ENCODE results near the gene MYO5A. TPM values are rescaled to one million over a fixed set of nuclear protein-coding genes. Genes with fewer than 3 reads are reported as not detected.

Gene MYO5A
- total and polyA plus RNA-seq, 2 donors (not counting 3 experiments of a cell fraction or from before 2014, with no cell fraction given): 31.9 to 91.9 TPM

- DNase-seq (ENCODE audit: low read depth, low spot score) (no peak), FAIRE-seq (no peak)
- Histone ChIP-seq H3K36me3 (ENCODE audit: control insufficient read depth in 2 of 2, extremely low read depth in 1 of 2, insufficient read depth in 2 of 2, low read length in 2 of 2) (peaks cover 0 to 3% of the 10 kb centered on the region in 2 experiments), H3K4me2 (ENCODE audit: insufficient read depth, low read length) (peak overlapping the region; percentile 61), H3K4me1 (ENCODE audit: control insufficient read depth, extremely low read depth, insufficient read depth, low read length) (peaks cover 67% of the 10 kb centered on the region), H2AFZ (ENCODE audit: low read depth, low read length) (no peak overlapping the region), H3K9me1 (replicated peaks; ENCODE audit: control insufficient read depth, extremely low read depth, insufficient read depth, low read length) (no peaks in the 10 kb centered on the region), H3K9ac (replicated peaks; ENCODE audit: extremely low read depth, insufficient read depth, low read length) (peak overlapping the region; percentile 77), H3K27me3 (ENCODE audit: control insufficient read depth in 2 of 2, insufficient read depth in 2 of 2, low read length in 2 of 2) (no peaks in the 10 kb centered on the region), H3K4me3 (replicated peaks in 1 of 3; ENCODE audit: insufficient read depth in 1 of 3, low read depth in 1 of 3, low read length in 3 of 3) (peak overlapping the region in 2 of 3 experiments; percentile 24 to 59), H3K9me3 (replicated peaks; ENCODE audit: control insufficient read depth, insufficient read depth, low read length) (no peaks in the 10 kb centered on the region), H4K20me1 (replicated peaks; ENCODE audit: control insufficient read depth, extremely low read depth, insufficient read depth, low read length) (no peaks in the 10 kb centered on the region), H3K79me2 (ENCODE audit: control insufficient read depth, insufficient read depth, low read length) (peaks cover 12% of the 10 kb centered on the region), H3K27ac (ENCODE audit: insufficient read depth, low read depth, low read length) (peak overlapping the region; percentile 97)
- no peak for TF ChIP-seq JUN (IDR thresholded peaks at IDR 0.05; ENCODE audit: borderline replicate concordance, insufficient read depth, insufficient read length, low read depth)
- intact Hi-C loops (cut with micrococcal nuclease): loop anchor here (1.0 to 5.0 kb wide), 5 partner anchors 110 to 313 kb away; partner anchors contain the start of genes ARPP19, ATOSA and MYO5A
- ChIA-PET POLR2A (no interaction called here), CTCF (interaction anchor here (1.4 to 2.4 kb wide), 2 partner anchors 11 to 46 kb away, joined by 4 to 8 read pairs; no protein-coding TSS in a partner anchor)
- TSS peak; percentile 73 for BruUV-seq (replicated peaks)
- dilution Hi-C loops (cut with MboI; ENCODE audit: extremely low pct_ligation_motif_present, low sequenced_read_pairs): no loop called here
Observed at GRCh38 chr15:52417957-52418356, 110.7 kb downstream of the MYO5A start.

GRCh38 chr15:52417521-52417920, 111.2 kb downstream of the MYO5A start:
- peak; percentile 38 for TF ChIP-seq POLR2A (IDR thresholded peaks at IDR 0.05; ENCODE audit: low read depth, low read length)
- no peak for TF ChIP-seq JUN (IDR thresholded peaks at IDR 0.05; ENCODE audit: borderline replicate concordance, insufficient read depth, insufficient read length, low read depth)
- peak; percentile 90 for TF ChIP-seq FOS (IDR thresholded peaks at IDR 0.05; ENCODE audit: borderline replicate concordance, insufficient read depth, low read length)
- TF ChIP-seq MAX (IDR thresholded peaks at IDR 0.05; ENCODE audit: insufficient read depth, insufficient read length): no peak
- TF ChIP-seq EZH2 (IDR thresholded peaks at IDR 0.05; ENCODE audit: borderline replicate concordance, low read depth, low read length, severe bottlenecking): no peak
- TF ChIP-seq POLR2AphosphoS5 (IDR thresholded peaks at IDR 0.05; ENCODE audit: insufficient read depth, low read depth, low read length): peak; percentile 84
- TF ChIP-seq, protein P1, sequence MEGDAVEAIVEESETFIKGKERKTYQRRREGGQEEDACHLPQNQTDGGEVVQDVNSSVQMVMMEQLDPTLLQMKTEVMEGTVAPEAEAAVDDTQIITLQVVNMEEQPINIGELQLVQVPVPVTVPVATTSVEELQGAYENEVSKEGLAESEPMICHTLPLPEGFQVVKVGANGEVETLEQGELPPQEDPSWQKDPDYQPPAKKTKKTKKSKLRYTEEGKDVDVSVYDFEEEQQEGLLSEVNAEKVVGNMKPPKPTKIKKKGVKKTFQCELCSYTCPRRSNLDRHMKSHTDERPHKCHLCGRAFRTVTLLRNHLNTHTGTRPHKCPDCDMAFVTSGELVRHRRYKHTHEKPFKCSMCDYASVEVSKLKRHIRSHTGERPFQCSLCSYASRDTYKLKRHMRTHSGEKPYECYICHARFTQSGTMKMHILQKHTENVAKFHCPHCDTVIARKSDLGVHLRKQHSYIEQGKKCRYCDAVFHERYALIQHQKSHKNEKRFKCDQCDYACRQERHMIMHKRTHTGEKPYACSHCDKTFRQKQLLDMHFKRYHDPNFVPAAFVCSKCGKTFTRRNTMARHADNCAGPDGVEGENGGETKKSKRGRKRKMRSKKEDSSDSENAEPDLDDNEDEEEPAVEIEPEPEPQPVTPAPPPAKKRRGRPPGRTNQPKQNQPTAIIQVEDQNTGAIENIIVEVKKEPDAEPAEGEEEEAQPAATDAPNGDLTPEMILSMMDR (IDR thresholded peaks at IDR 0.05; ENCODE audit: extremely low read depth in 1 of 2, insufficient read depth in 1 of 2, low read depth in 1 of 2, low read length in 2 of 2): no peak
- TF ChIP-seq MYC (IDR thresholded peaks at IDR 0.05; ENCODE audit: low read depth, low read length): peak; percentile 30
- peak; percentile 82 for TF ChIP-seq GATA2 (IDR thresholded peaks at IDR 0.05; ENCODE audit: insufficient read depth, insufficient read length, low read depth, low read length)
- BruUV-seq (replicated peaks): no TSS peak
- Histone ChIP-seq H3K4me3 (replicated peaks in 1 of 3; ENCODE audit: insufficient read depth in 1 of 3, low read depth in 1 of 3, low read length in 3 of 3) (peak overlapping the region in 2 of 3 experiments; percentile 24 to 59), H3K4me2 (ENCODE audit: insufficient read depth, low read length) (peak overlapping the region; percentile 61), H3K9ac (replicated peaks; ENCODE audit: extremely low read depth, insufficient read depth, low read length) (peak overlapping the region; percentile 77), H4K20me1 (replicated peaks; ENCODE audit: control insufficient read depth, extremely low read depth, insufficient read depth, low read length) (no peaks in the 10 kb centered on the region), H3K4me1 (ENCODE audit: control insufficient read depth, extremely low read depth, insufficient read depth, low read length) (peaks cover 67% of the 10 kb centered on the region), H3K9me3 (replicated peaks; ENCODE audit: control insufficient read depth, insufficient read depth, low read length) (no peaks in the 10 kb centered on the region), H3K27me3 (ENCODE audit: control insufficient read depth in 2 of 2, insufficient read depth in 2 of 2, low read length in 2 of 2) (no peaks in the 10 kb centered on the region), H3K36me3 (ENCODE audit: control insufficient read depth in 2 of 2, extremely low read depth in 1 of 2, insufficient read depth in 2 of 2, low read length in 2 of 2) (no peaks in the 10 kb centered on the region), H3K9me1 (replicated peaks; ENCODE audit: control insufficient read depth, extremely low read depth, insufficient read depth, low read length) (no peaks in the 10 kb centered on the region), H2AFZ (ENCODE audit: low read depth, low read length) (no peak overlapping the region), H3K79me2 (ENCODE audit: control insufficient read depth, insufficient read depth, low read length) (peaks cover 12% of the 10 kb centered on the region), H3K27ac (ENCODE audit: insufficient read depth, low read depth, low read length) (peak overlapping the region; percentile 97)
- intact Hi-C loops (cut with micrococcal nuclease): loop anchor here (1.0 to 5.0 kb wide), 4 partner anchors 111 to 313 kb away; partner anchors contain the start of genes ARPP19 and MYO5A
- dilution Hi-C loops (cut with MboI; ENCODE audit: extremely low pct_ligation_motif_present, low sequenced_read_pairs): no loop called here
- CTCF ChIA-PET: interaction anchor here (1.4 kb wide), 1 partner anchor 11 kb away, joined by 4 read pairs; no protein-coding TSS in a partner anchor
- DNase-seq (ENCODE audit: low read depth, low spot score) (peak; percentile 90), FAIRE-seq (peak; percentile 64)
- POLR2A ChIA-PET: no interaction called here

All from endothelial cell of umbilical vein (primary cell).